ENCODE measurements around the gene MTERF4. TPM values are rescaled to one million over a fixed set of nuclear protein-coding genes. Genes with fewer than 3 reads are reported as not detected.

The MTERF4 gene
- total RNA-seq, 2 donors from 2014 or later, result 33.2 to 42.5 TPM

DNA sequence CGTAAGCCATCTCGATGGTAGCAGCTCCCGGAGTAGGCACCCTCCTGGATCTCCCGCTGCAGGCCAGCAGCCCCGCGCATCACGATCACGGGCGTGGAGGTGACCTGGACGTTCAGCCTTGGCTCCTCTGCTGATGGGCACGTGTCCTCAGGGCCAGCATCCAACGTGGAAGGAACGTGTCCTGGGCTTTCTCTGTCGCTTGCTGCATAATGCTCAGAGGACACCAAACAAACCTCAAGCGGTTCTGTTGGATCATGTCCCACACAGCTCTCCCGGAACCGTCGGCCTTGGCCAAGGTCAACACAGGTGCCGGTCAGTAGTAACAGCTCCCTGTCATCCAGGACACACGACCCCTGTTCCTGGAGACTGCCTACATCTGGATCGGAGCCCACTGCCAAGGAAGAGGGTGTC lies 24.1 kb upstream of the MTERF4 start:
- 93% methylated on average over 18 to 21 of the region's 21 CpGs for WGBS, 2 experiments (ENCODE audit: insufficient coverage in 1 of 2, insufficient read length in 1 of 2)
- no peaks in the 10 kb centered on the region for H3K27me3 Mint-ChIP-seq (ENCODE audit: insufficient read depth)
- no peaks in the 10 kb centered on the region for H3K4me1 Mint-ChIP-seq
- Histone ChIP-seq H3K4me3 (ENCODE audit: low read length) (no peak overlapping the region), H3K9ac (ENCODE audit: extremely low read depth, low read length, poor library complexity, severe bottlenecking) (no peak overlapping the region), H3K4me1 (ENCODE audit: control insufficient read depth, insufficient read depth, low read length) (no peaks in the 10 kb centered on the region), H3K27ac (ENCODE audit: low read depth, low read length) (no peak overlapping the region), H3K36me3 (ENCODE audit: control insufficient read depth, insufficient read depth, low read length) (peaks cover 9% of the 10 kb centered on the region), H3K27me3 (ENCODE audit: control insufficient read depth, insufficient read depth, low read length, poor library complexity, severe bottlenecking) (no peaks in the 10 kb centered on the region), H3K9me3 (ENCODE audit: control insufficient read depth, low read length) (no peaks in the 10 kb centered on the region)
- TF ChIP-seq, protein P1, sequence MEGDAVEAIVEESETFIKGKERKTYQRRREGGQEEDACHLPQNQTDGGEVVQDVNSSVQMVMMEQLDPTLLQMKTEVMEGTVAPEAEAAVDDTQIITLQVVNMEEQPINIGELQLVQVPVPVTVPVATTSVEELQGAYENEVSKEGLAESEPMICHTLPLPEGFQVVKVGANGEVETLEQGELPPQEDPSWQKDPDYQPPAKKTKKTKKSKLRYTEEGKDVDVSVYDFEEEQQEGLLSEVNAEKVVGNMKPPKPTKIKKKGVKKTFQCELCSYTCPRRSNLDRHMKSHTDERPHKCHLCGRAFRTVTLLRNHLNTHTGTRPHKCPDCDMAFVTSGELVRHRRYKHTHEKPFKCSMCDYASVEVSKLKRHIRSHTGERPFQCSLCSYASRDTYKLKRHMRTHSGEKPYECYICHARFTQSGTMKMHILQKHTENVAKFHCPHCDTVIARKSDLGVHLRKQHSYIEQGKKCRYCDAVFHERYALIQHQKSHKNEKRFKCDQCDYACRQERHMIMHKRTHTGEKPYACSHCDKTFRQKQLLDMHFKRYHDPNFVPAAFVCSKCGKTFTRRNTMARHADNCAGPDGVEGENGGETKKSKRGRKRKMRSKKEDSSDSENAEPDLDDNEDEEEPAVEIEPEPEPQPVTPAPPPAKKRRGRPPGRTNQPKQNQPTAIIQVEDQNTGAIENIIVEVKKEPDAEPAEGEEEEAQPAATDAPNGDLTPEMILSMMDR (conservative IDR thresholded peaks at IDR 0.05), result no peak
- H3K4me3 Mint-ChIP-seq, result no peak overlapping the region
- no peak overlapping the region for H3K27ac Mint-ChIP-seq
- no peak for DNase-seq
- peaks cover 53% of the 10 kb centered on the region for H3K36me3 Mint-ChIP-seq (ENCODE audit: low read depth)
- no peaks in the 10 kb centered on the region for H3K9me3 Mint-ChIP-seq

DNA sequence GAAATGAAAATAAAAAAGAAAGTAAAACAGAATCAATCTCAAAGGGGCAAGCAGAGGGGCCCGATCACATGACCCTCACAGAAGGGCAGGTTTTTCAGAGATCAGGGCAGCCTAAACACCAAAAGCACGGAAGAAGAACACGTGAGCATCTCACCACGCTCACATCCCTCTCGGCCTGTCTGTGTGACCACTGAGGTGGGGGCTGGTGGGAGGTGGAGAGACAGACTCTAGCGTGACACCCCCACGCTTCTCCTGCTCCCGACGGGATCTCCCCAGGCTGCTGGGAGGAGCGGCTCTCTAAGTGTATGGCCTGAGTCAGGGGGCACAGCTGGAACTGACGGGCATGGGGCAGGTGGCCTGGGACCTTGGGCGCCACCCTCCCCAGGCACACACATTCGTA lies 23.5 kb upstream of the MTERF4 start:
- Mint-ChIP-seq H3K27ac (no peak overlapping the region), H3K4me3 (no peak overlapping the region), H3K9me3 (peaks cover 3% of the 10 kb centered on the region), H3K4me1 (no peaks in the 10 kb centered on the region), H3K27me3 (ENCODE audit: insufficient read depth) (no peaks in the 10 kb centered on the region), H3K36me3 (ENCODE audit: low read depth) (peaks cover 55% of the 10 kb centered on the region)
- Histone ChIP-seq H3K4me1 (ENCODE audit: control insufficient read depth, insufficient read depth, low read length) (no peaks in the 10 kb centered on the region), H3K36me3 (ENCODE audit: control insufficient read depth, insufficient read depth, low read length) (peaks cover 15% of the 10 kb centered on the region), H3K4me3 (ENCODE audit: low read length) (no peak overlapping the region), H3K9me3 (ENCODE audit: control insufficient read depth, low read length) (peaks cover 4% of the 10 kb centered on the region), H3K27ac (ENCODE audit: low read depth, low read length) (no peak overlapping the region), H3K27me3 (ENCODE audit: control insufficient read depth, insufficient read depth, low read length, poor library complexity, severe bottlenecking) (no peaks in the 10 kb centered on the region), H3K9ac (ENCODE audit: extremely low read depth, low read length, poor library complexity, severe bottlenecking) (no peak overlapping the region)
- TF ChIP-seq, protein P1 (conservative IDR thresholded peaks at IDR 0.05), result no peak
- 88 to 95% methylated on average over 2 to 13 of the region's 13 CpGs for WGBS, 2 experiments (ENCODE audit: insufficient coverage in 1 of 2, insufficient read length in 1 of 2)
- DNase-seq, result no peak

DNA sequence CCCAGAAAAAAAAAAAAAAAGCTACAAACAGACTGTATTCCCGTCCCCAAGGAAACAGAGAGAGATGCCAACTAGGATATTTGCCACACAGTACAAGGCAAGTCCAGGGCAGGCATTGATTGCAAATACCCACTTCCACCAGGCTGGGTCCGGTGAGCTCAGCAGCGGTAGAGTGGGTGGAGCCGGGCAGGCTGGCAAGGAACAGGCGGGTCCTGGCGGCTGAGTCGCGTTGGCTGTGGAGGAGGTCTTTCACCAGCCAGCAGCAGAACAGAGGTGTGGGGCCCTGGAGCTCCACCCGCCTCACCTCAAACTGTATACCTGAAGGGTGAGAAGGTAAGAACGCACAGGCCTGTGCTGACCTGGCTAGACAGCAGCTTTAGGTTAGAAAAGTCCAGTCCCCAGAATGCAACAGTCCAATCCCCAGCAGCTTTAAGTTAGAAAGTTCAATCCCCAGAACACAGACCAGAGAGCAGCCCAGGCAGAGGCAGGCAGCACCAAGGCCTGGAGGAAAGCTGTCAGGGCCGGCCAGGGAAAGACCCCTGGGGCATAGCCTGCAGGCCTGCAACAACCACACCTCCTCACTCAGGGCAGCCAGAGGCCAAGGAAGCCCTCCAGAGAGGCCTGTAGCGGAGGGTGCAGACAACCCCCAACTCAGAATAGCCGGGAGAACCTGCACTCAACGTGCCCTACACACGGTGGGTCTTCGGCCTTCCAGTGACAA lies 21.9 kb upstream of the MTERF4 start:
- no peak for DNase-seq
- H3K27me3 ChIP-seq (ENCODE audit: control insufficient read depth, insufficient read depth, low read length, poor library complexity, severe bottlenecking), result no peaks in the 10 kb centered on the region
- no peak overlapping the region for H3K9ac ChIP-seq (ENCODE audit: extremely low read depth, low read length, poor library complexity, severe bottlenecking)
- peaks cover 6% of the 10 kb centered on the region for H3K9me3 ChIP-seq (ENCODE audit: control insufficient read depth, low read length)
- H3K36me3 Mint-ChIP-seq (ENCODE audit: low read depth), result peaks cover 58% of the 10 kb centered on the region
- H3K4me3 ChIP-seq (ENCODE audit: low read length), result no peak overlapping the region
- H3K4me1 ChIP-seq (ENCODE audit: control insufficient read depth, insufficient read depth, low read length), result no peaks in the 10 kb centered on the region
- no peaks in the 10 kb centered on the region for H3K4me1 Mint-ChIP-seq
- H3K27ac ChIP-seq (ENCODE audit: low read depth, low read length), result no peak overlapping the region
- 92 to 94% methylated on average over 11 to 16 of the region's 16 CpGs for WGBS, 2 experiments (ENCODE audit: insufficient coverage in 1 of 2, insufficient read length in 1 of 2)
- no peak overlapping the region for H3K4me3 Mint-ChIP-seq
- peaks cover 6% of the 10 kb centered on the region for H3K9me3 Mint-ChIP-seq
- TF ChIP-seq, protein P1 (conservative IDR thresholded peaks at IDR 0.05), result no peak
- H3K27me3 Mint-ChIP-seq (ENCODE audit: insufficient read depth), result no peaks in the 10 kb centered on the region
- no peak overlapping the region for H3K27ac Mint-ChIP-seq
- H3K36me3 ChIP-seq (ENCODE audit: control insufficient read depth, insufficient read depth, low read length), result peaks cover 13% of the 10 kb centered on the region

Data from endodermal cell (in vitro differentiated cells).